ENCODE data around the gene LAMB3.

The LAMB3 gene

DNA sequence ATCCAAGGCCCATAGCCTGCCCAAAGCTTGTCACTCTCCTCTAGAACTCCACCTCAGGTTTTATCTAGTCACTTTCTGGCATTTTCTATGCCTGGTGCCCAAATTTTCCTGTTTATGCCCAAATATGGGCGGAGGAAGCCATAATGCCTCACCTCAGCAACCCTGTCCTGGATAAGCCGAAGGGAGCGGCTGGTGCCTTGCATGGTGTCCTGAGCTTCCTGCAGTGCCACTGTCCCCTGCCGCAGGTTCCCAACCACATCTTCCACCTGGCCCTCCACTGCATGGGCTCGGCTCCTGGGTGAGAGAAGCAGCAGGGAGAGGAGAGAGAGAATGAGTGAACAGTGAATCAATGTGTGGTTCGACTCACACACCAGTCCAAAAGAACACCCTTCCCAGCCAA is 34.5 kb downstream of the LAMB3 start:
- DNase-seq (ENCODE audit: low read depth): no peak

DNA sequence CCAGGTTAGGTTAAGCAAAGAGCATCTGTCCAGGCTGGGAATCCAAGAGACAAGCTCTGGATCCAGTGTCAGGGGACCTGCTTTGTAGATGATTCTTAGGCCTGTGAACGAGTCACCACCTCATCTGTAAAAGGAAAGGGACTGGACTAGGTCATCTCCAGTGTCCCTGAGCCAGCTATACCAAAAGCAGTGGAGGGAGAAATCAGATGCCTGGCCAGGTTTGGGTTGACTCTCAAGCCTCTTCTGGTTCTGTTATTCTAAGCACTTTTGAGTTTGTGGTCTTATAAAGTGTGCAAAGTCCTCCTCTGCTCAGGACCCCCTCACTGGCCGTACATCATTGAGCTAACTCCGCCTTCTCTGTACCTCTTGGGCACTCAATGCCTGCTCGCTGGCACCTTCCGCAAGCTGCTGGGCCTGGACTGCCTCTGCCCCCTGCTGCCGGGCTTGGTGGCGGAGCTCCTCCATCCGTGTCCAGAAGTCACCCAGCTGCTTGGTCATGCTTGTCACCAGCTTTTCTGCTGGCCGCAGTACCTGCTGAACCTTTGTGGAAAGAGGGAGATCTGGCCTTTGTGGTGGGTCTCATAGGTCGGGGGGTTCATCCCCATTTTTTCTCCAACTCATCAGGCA is 35.1 kb downstream of the LAMB3 start:
- no peak for DNase-seq (ENCODE audit: low read depth)

DNA sequence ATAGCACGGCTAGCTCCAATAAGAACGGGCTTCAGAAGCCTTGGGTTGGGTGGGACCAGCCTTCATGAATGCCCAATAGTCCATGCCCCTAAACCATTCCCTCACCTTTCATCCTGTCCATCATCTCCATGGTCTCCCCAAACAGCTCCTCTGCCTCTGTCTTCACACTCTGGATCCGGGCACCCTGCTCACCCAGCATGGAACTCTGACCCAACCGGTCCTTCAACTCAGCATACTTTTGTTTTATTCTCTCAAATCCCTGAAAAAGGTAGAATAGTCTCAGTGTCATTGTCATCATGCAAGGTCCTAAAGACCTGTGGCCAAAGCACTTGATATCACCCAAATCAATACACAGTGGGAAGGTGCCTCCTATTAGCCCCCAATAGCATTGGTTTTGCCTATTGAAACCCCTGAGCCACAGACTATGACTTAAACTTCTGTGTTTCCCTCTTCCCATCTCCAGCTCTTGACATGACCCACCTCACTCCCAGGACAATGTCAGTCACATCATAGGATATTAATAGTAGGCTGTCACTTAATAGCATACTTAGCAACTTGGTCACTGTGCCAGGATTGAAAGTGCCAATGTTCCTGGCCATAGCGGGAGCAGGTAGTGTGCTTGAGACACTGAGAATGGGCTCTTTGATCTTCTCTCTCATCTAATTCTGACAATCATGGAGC is 35.7 kb downstream of the LAMB3 start:
- no peak for DNase-seq (ENCODE audit: low read depth)

DNA sequence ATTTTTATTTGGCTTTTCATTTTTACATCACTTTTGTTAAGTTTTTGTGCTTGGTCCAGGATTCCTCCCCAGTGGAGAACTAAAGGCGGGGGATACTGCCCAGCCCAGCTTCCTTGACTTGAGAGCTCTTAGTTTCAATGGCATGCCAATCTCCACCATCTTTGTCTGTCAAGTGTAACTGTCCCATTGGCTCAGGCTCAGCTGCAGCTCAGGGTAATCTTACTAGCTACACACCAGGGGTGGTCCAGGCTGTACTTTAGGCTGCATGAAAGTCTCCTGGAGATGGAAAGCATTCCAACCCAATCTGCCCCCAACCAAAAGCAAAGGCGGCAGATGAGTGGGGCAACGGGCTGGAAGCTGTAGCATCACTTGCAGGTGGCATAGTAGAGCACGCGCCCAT is 37.3 kb downstream of the LAMB3 start:
- no peak for DNase-seq (ENCODE audit: low read depth)

DNA sequence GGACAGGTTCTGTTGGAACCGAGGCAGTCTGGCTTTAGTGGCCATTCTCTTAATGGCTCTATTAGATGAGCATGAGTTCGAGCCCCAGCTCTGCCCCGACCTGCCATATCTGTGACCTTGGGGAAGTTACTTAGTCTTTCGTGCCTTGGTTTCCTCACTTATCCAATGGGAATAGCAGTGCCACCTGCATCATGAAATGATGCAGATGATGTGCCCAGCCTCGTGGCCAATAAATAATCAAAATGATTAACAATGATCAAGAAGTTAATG is 38.1 kb downstream of the LAMB3 start:
- DNase-seq (ENCODE audit: low read depth): no peak

DNA sequence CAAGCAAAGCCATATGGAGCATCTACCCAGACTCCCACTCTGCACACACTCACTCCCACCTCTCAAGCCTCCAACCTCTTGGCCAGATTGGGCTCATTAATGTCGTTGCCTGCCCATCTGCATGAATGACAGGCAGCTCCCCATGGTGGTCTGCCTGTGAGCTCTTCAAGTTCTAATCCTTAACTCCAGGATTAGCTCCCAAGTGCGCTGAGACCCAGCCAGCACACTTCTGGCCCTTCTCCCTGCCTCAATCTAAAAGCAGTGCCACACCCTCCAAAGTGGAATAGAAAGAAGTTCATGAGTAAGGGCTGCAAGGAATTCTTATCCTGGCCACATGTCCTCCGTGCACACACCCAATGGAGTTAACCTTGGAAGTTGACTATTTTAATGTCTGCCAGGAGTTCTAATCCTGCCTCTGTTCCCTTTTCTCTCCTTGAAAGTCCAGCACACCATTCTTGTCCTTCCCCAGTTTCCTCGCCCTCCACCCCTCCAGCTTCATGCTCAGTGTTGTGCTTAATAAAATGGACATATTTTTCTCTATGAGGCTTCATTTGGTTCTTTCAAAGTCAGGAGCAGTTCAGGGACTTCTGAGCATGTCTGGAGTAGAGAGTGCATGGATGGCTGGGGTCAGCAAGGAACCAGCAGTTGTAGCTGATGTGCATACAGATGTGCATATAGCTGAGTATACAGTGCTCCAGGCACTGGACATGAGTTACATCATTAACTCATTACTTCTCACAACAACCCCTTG is 38.6 kb downstream of the LAMB3 start:
- no peak for DNase-seq (ENCODE audit: low read depth)

DNA sequence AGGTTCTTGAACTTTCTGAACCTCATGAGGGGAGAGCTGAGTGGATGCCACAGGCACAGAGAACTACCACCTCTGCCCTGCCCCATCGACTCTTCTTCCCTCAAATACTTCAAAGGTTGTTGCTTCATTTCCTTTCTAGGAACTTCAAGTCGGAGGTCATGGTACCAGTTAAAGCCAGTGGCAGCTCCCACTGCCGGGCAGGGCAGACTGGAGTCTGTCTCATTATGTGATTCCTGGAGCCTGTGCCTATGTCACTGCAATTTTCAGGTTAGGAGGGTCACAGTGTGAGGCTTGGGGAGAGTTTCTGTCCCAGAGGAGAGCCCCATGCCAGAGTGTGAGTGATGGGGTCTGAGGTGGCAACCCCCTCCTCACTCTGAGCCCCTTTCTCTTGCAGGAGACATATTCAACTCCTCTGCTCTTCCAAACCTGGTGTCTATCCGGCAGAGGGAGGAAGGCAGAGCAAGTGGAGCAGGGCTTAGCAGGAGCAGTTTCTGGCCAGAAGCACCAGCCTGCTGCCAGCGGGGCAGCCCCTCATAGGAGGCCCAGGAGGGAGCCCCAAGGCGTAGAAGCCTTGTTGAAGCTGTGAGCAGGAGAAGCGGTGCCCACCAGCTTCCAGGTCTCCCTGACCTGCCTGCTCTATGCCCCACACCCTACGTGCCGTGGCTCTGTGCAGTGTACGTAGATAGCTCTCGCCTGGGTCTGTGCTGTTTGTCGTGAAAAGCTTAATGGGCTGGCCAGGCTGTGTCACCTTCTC is 39.4 kb downstream of the LAMB3 start:
- no peak for DNase-seq (ENCODE audit: low read depth)

DNA sequence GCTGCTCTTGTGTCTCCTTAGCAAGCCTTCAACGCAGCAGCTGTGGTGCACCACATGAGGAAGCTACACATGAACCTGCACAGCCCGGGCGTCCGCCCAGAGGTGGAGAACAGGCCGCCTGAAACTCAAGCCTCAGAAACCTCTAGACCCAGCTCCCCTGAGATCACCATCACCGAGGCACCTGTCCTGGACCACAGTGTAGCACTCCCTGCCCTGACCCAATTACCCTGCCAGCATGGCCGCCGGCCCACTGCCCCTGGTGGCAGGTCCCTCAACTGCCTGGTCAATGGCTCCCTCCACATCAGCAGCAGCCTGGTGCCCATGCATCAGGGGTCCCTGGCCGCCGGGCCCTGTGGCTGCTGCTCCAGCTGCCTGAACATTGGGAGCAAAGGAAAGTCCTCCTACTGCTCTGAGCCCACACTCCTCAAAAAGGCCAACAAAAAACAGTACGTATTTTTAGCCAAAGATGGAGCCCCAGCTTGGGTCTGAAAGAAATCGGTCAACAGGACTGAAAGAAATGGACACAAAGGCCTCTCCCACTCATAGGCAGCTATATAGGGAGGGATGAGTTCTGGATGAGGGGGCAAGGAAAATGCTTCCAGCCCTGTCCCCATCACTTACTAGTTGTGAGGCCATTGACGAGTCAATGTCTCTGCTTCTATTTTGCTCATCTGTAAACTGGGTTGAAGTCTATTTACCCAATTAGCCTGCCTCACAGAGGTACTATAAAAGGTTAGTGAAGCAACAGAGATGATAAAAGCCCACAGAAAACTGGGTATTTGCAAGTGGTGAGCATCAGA is 40.3 kb downstream of the LAMB3 start:
- no peak for DNase-seq (ENCODE audit: low read depth)

DNA sequence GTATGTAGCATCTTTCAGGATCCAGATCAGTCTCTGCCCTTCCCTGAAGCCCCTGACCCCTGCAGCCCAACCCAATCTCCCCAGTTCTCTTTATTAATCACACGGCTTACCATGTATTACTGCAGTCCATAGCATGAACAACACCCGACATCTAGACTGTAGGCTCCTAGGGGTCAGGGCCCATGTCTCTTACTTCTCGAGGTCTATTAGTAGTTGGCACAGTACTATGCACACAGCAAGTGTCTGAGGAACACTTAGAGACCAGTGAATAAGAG is 41.7 kb downstream of the LAMB3 start:
- no peak for DNase-seq (ENCODE audit: low read depth)

DNA sequence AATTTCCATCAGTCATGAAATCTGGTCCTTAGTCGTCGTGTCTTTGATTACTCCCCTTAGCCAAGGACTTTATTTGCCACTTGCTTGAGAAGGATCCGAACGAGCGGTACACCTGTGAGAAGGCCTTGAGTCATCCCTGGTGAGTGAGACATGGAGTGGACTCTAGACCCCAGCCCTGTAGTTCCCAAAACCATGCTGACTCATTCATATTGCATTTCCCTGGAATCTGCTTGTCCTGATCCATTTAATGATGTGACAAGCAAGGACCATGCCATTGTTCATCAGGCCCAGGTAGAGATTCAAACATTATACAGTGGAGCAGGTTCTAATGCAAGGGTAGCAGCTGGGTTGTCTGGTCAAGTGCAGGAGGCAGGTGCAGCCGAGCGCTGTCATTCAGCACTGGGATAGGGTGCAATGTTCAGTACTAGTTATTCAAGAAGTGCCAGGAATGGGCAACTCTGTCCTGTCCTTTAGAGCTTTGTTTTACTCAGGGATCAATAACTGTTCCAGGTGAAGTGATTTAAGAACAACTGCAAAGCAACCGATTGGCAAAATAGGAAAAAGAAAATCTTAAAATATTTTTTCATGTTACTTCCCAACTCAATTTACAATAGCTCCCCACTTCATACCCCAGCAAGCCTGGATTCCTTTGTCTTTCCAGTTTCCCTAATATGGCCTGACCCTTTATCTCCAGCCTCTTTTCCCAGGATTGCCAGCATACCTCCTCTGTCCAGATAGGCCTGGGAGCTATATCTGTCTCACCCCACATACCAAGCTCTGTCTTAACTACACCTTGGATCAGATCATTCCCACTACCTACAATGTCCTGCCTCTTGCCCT is 42.2 kb downstream of the LAMB3 start:
- no peak for DNase-seq (ENCODE audit: low read depth)

DNA sequence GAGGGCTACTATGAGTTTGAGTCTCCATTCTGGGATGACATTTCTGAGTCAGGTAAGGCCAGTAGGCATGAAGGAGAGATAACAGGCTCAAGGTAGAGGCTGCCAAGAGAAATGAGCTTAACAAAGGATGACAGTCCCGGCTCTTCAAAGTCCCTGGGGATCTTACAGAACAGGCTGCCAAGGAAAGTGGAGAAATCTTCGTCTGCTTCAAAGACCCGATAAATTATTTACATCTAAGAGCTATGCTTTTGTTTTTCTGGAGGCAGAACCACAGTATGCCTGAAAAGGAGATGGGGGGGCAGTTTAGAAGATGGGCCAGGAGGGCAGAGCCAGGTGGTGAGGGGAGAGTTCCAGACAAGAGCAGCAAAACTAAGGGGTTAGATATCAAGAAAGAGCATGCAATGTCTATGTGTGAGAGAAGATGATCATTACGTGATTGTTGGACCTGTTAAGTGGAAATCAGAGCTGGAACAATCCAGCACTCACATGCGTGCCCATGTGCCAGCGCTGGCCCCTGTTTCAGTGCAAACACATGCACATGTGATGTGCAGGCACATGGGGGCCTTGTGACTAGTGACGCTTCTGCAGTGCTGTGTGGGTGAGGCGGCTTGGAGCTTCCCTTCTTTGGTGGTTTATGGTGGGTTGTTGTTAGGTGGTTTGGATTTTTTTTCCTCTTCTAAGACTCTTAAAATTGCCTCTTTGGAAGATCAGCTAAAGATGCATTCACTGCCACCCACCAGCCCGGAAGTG is 43.0 kb downstream of the LAMB3 start:
- no peak for DNase-seq (ENCODE audit: low read depth)

DNA sequence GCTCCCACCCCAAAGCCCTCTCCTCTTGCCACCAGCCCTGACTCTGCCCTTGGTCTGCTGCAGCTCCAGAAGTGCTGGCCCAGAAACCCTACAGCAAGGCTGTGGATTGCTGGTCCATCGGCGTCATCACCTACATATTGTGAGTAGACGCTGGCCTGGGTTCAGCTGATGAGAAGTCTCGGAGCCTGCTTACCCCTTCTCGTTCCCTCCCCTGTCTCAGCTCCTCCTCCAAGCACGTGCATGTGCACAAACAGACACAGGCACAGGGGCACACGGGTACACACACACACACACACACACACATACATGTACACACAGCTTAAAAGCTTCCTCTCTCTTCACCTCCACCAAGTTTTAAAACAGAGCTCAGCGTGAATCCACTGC is 44.4 kb downstream of the LAMB3 start:
- no peak for DNase-seq (ENCODE audit: low read depth)

DNA sequence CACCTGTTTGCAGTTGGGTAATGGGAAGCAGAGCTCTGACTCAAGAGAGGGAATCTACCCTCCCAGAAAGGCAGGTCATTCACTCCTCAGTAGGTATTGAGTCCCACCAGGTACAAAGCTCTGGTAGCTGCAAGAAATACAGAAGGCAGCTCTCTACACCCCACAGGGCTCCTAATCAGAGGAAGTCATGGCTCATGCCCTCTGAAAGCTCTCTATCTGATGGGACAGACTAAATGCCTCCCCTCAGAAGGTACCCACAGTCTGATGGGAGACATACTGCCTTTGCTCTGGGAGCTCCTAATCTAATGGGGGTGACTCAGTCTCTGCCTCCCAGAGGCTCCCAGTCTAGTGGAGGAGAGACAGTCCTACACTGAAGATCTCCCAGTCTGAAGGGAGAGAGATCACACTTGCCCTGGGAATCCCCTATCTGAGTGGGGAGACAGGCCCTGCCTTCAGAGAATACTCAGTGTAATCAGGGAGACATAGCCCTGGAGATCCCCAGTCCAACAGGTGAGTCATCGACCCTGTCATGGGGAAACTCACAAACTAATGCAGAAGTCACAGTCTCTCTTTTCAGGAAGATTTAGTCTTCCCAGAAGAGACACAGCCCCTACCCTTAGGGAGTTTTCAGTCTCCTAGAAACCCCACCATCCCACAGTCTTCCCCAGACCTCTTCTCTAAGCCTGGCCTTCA is 45.0 kb downstream of the LAMB3 start:
- DNase-seq (ENCODE audit: low read depth): no peak

DNA sequence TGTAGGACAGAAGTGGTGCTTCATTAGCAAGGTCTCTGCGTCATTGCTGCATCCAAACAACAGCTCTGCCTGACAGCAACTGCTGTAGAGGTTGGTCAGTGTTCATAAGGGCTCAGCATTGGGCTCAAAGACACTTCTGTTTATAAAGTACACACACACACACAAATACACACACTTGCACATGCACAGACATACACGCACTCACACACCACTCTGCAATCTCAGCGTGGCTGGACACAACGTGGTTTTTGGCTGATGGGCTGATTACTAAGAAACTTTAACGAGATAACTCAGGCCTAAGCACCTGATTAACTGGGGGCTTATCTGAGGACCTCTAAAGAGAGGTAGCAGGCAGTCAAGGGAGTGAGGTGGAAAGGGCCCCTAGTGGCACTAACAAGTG is 48.3 kb downstream of the LAMB3 start:
- no peak for DNase-seq (ENCODE audit: low read depth)

DNA sequence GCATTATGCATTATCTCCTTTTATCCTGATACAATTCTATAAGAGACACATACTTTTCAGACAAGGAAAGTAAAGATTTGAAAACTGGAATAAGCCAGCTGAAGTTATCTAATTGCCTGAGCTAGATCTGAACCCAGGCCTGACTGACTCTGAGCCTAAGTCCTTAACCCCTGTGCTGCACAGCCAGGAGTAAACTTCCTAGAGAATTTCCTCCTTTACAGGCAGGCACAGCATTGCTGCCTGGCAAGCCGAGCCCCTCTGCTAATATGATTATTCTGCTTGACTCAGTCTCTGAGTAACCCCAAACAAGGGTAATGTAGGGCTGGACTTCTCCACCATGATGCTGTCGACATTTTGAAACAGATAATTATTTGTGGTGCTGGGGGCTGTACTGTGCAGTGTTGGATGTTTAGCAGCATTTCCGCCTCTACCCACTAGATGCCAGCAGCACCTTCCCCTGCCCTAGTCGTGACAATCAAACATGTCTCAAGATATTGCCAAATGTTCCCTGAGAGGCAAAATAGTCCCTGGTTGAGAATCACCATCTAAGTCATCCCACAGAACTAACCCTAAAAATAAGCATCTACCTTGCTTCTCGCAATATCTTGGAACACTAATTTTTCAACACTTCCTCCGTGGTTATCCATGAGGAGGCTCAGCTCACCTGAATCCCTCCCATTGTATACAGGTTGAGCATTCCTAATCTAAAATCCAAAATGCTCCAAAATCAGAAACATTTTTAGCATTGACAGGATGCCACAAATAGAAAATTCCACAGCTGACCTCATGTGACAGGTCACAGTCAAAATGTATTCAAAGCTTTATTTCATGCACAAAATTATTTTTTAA is 50.2 kb downstream of the LAMB3 start:
- no peak for DNase-seq (ENCODE audit: low read depth)

DNA sequence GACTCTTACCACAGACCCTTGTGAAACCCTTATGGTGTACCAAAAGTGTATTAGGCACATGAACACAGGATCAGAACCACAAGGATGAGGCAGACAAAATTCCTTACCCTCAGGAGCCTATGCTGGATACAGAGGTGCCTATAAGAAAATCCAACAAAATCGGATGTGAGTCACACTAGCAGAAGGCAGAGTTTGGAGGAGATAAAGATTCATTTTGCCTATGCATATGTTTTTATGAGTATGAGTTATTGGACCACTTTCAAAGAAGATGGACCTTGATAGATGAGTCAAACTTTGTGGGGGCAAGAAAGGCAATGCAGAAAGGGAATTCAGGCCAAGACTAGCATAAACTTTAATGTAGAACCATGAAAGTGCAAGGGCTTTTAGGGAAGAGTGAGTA is 51.7 kb downstream of the LAMB3 start:
- no peak for DNase-seq (ENCODE audit: low read depth)

DNA sequence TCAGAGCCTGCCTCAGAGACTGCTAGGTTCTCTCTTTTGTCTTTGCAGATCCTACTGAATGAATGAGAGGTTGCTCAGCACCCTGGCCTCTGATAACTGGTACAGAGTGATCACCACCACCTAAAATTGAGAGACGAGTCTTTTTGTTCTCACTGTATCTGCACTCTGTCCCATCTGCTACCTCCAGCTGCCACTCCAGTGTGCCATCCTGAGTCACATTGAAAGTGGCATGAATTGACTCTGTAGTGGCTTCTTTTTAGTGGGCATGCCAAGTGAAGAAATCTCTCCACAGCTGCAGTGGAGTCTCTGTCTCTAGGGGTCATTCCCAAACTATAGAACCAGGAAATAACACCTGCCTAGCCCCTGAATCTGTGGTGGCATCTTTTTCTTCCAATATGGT is 54.0 kb downstream of the LAMB3 start:
- no peak for DNase-seq (ENCODE audit: low read depth)

DNA sequence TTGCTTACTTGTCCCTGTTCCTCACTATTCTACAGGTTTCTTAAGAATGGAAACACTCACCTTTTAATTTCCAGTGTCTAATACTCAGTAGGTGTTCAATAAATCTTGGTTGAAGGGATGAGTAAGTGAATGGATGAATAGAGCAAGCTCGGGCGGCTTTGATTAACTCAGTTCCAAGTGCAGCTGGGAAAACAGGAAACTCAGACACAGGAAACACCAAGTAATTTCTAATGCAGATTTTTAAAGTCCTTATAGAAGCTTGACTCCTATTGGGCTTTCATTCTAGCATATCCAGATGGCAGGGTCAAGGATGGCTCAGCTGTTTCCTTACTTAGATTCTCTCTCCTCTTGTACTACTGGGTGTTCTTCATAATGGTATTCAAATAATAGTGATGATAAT is 54.7 kb downstream of the LAMB3 start:
- DNase-seq (ENCODE audit: low read depth): no peak

DNA sequence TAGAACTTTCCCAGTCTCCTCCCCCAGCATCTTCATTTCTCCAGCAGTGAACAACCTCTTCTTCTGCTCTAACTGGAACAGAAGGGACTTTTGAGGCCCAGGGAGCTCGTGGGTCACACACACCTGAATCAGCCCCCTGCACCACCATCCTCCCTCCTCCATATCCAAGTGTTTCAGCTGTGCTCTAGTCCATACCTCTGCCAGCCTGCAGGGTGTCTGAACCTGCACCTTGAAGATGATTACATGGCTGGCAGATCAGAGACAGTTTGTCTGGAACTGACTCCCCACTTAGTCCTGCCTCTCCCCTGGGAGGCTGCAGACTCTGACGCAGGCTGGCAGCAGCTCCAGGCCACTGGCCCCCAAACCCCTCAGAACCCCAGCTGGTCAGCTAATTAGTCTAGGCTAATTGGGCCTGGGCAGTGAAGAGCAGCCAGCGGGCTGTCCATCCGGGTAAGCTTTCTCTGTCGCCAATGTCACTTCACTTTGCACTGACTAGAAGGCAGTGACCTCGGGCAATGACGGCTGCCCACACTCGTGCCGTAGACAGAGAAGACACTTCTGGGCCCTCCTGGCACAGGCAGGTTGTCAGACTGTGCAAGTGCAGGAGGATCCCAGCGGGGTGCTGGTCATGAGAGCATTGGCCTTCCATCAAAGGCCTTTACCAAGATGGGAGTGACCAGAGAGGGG is 56.5 kb downstream of the LAMB3 start:
- no peak for DNase-seq (ENCODE audit: low read depth)
